ENCODE measurements around the gene AEBP1. TPM values are rescaled to one million over a fixed set of nuclear protein-coding genes. Genes with fewer than 3 reads are reported as not detected.

Gene AEBP1
- total and polyA plus RNA-seq, 8 donors: 14.6 to 179 (median 41.2) TPM

GRCh38 chr7:44141221-44141850 lies 37.2 kb downstream of the AEBP1 start, which contains the start of gene MYL7:
TSS of gene MYL7 (minus strand) at chr7:44141332. CDS start at chr7:44141305, 27 bp downstream.
- 60 to 88% (median 69%) methylated on average over 3 to 6 of the region's 6 CpGs for WGBS, 5 donors
- H3K27ac ChIP-seq: no peak within 1 kb of the TSS
- no peak for DNase-seq
- intact Hi-C loops (cut with DNase I; ENCODE audit: low total_unique reads): no loop called here
- H3K4me1 ChIP-seq: peaks cover 13 to 16% (median 14%) of the 10 kb centered on the region in 4 donors
- no peaks in the 10 kb centered on the region for H3K36me3 ChIP-seq
- no peaks in the 10 kb centered on the region for H3K9me3 ChIP-seq
- H3K4me3 ChIP-seq: no peak within 1 kb of the TSS
- peaks cover 0 to 23% (median 14%) of the 10 kb centered on the region in 3 donors for H3K27me3 ChIP-seq
- TF ChIP-seq CTCF (IDR thresholded peaks at IDR 0.05) (no peak), POLR2AphosphoS5 (IDR thresholded peaks at IDR 0.05) (no peak), EP300 (IDR thresholded peaks at IDR 0.05) (no peak), POLR2A (IDR thresholded peaks at IDR 0.05) (no peak)

- H3K27ac ChIP-seq: no peak overlapping the region
These were observed 37.9 kb downstream of the AEBP1 start for GRCh38 chr7:44142028-44142427.

GRCh38 chr7:44143646-44144250 lies 39.6 kb downstream of the AEBP1 start:
- H3K4me1 ChIP-seq: peaks cover 19 to 23% (median 20%) of the 10 kb centered on the region in 4 donors
- DNase-seq: no peak

More at GRCh38 chr7:44142028-44142427, 37.9 kb downstream of the AEBP1 start:
- Histone ChIP-seq H3K9me3 (no peaks in the 10 kb centered on the region), H3K4me3 (no peak overlapping the region), H3K36me3 (no peaks in the 10 kb centered on the region), H3K27me3 (peaks cover 0 to 28% (median 14%) of the 10 kb centered on the region in 3 donors), H3K4me1 (peaks cover 19 to 21% (median 19%) of the 10 kb centered on the region in 4 donors)
- TF ChIP-seq POLR2AphosphoS5 (IDR thresholded peaks at IDR 0.05): no peak
- no peak for TF ChIP-seq CTCF (IDR thresholded peaks at IDR 0.05)
- TF ChIP-seq POLR2A (IDR thresholded peaks at IDR 0.05): no peak
- no peak for TF ChIP-seq EP300 (IDR thresholded peaks at IDR 0.05)
- intact Hi-C loops (cut with DNase I; ENCODE audit: low total_unique reads): no loop called here
- no peak for DNase-seq
- WGBS, 5 donors: 93 to 100% (median 96%) methylated on average over 4 of the region's 4 CpGs; no CpG with 5 or more reads in 1 of the 5 donors

GRCh38 chr7:44144426-44144967 lies 40.4 kb downstream of the AEBP1 start:
- Histone ChIP-seq H3K9me3 (no peaks in the 10 kb centered on the region), H3K27ac (no peak overlapping the region), H3K4me3 (no peak overlapping the region), H3K4me1 (peaks cover 19 to 23% (median 20%) of the 10 kb centered on the region in 4 donors), H3K27me3 (peaks cover 0 to 28% (median 14%) of the 10 kb centered on the region in 3 donors), H3K36me3 (no peaks in the 10 kb centered on the region)
- WGBS, 5 donors: 83 to 100% (median 93%) methylated on average over 1 to 6 of the region's 6 CpGs
- DNase-seq: no peak
- intact Hi-C loops (cut with DNase I; ENCODE audit: low total_unique reads): no loop called here
- TF ChIP-seq POLR2AphosphoS5 (IDR thresholded peaks at IDR 0.05) (no peak), EP300 (IDR thresholded peaks at IDR 0.05) (no peak), POLR2A (IDR thresholded peaks at IDR 0.05) (no peak), CTCF (IDR thresholded peaks at IDR 0.05) (no peak)

More at GRCh38 chr7:44143646-44144250, 39.6 kb downstream of the AEBP1 start:
- H3K9me3 ChIP-seq: no peaks in the 10 kb centered on the region
- H3K27ac ChIP-seq: no peak overlapping the region
- H3K27me3 ChIP-seq: peaks cover 0 to 28% (median 14%) of the 10 kb centered on the region in 3 donors
- no peaks in the 10 kb centered on the region for H3K36me3 ChIP-seq
- TF ChIP-seq POLR2A (IDR thresholded peaks at IDR 0.05) (no peak), POLR2AphosphoS5 (IDR thresholded peaks at IDR 0.05) (no peak)
- intact Hi-C loops (cut with DNase I; ENCODE audit: low total_unique reads): no loop called here
- 73 to 87% (median 78%) methylated on average over 6 of the region's 6 CpGs for WGBS, 5 donors
- no peak overlapping the region for H3K4me3 ChIP-seq
